DMS114 treated with DMSO at 0.1 percent for 48 hours (cell line): ENCODE measurements around the gene ANGEL1.

Experiments
- DNase-seq: peaks from one replicate; lab custom pipeline; 2025; ENCODE audit not compliant: unreplicated experiment; lab: John Stamatoyannopoulos, UW

ANGEL1 gene

DNA sequence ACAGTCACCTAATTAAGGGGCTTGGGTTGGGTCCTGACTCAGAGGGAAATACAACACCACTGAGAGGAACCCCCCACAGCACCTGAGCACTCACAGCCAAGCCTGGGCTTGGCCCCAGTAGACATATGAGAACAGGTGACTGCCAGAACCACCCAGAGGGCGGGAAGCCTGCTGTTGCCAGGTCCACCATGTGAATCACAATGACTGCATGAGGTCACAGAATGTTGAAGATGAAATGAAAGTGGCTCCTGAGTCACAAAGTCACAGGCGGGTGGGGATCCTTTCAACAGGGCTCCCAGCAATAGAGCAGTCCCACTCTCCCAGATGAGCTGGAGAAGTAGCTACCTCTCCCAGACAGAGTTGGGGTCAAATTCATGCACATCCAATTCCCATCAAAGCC lies 13.4 kb upstream of the ANGEL1 start, which contains the start of gene LRRC74A:
Gene LRRC74A (plus strand): TSS at position 287 of the 400 bp plus-strand sequence. CDS start 290 bp downstream, outside the sequence.
- no peak for DNase-seq

DNA sequence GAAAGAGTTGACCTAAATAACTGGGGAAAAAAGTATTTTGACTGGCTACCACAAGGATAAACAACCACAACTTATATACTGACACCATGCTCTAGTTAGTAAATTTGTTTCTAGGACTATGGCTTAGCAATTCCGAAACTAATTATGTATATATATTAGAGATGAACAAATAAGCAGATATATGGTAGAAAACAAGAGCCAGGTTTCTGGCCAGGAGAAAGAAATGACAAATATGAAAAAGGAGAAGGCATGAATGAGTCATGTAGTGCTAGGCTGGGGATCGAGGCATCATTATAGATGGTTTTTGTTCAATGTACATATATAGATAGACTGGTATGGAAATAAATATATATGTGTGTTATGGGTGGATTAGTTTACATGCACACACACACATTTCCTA lies 8.0 kb upstream of the ANGEL1 start:
- DNase-seq: no peak

DNA sequence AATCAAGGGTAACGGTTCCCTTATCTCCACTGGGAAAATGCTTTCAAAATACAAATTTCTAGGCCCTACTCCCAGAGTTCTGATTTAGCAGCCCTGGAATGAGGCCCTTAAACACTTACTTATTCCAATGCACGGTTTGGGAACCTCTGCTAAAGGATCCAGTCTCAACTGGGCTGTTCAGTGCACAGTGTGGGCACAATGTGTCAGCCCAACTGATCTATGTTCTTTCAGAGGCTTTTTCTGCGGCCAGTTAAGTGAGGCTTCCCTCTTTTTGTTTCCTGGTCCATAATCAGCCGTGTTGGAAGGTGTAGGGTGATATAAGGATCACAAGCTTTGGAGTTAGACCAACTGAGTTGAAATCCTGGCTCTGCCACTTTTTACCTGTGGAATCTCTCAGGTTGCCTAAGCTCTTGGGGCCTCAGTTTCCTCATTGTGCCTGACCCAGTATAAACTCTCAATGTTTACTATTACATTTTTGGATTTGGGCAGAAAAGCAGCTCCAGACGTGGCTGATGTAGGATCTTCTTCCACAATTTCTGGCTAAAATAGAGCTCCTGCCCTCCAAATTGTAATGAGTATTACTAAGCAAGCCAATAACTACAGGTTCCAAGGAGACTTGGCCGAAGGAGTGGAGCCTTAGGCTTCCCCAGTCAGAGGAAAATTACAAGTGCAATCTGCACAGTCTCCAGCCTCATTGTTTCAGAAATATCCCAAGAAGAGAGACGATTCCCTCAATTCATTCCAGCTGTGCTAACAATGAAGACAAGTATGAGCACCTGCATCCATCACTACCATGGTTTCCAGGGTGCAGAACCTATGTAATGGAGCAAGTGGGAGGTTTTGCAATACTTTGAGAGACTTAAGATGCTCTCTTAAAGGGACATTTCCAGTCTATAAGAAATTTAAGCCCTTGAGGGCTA lies 2.3 kb upstream of the ANGEL1 start:
- no peak for DNase-seq

DNA sequence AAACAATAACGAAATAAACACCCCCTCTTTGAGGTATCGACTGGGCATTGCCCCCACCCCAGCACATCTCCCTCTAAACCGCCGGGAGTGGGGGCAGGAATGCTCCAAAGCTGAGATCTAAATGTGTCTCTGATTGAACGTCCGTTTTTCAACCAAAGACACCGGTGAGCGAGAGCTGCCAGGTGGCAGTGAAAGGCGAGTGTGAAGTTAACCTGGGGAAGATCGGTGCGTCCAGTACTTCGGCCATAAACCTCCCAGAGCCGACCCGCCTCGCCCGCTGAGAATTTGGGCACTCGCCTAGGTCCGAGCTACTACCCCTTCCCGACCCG lies 625 bp downstream of the ANGEL1 start:
- no peak for DNase-seq

DNA sequence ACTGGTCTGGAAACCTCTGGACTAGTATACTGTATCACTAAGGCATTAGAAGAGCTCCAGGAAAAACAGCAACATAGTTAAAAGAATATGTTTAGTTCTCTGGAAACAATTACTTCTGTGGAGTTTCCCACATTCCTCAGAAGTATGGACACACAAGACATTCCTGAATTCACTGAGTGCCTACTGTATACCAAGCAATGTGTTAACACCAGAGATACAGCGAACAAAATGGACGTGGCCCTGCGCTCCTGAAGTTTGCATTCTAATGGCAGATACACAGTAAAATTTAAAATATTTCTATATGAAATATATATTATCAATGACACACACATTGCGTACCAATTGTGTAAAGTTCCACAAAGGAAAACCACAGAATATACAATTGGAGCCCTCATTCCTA lies 1.1 kb downstream of the ANGEL1 start:
- DNase-seq: no peak

DNA sequence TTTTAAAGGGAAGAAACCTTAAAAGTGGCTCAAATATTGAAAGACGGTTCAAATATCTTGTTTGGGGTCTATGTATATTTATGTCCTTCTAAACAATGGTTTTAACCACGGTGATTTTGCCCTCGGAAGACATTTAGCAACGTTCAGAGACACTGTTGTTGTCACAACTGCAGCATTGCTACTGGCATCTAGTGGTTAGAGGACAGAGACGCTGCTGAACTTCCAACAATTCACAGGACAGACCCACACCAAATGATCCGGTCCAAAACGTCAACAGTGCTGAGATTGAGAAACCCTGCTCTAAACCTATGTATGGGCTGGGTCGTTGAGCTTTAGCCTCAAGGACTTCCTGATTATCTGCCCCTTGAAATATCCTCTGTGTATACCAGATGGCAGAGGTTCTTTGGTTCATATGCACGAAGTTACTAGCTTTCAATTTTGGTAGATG lies 1.7 kb downstream of the ANGEL1 start:
- DNase-seq: peak; percentile 18

DNA sequence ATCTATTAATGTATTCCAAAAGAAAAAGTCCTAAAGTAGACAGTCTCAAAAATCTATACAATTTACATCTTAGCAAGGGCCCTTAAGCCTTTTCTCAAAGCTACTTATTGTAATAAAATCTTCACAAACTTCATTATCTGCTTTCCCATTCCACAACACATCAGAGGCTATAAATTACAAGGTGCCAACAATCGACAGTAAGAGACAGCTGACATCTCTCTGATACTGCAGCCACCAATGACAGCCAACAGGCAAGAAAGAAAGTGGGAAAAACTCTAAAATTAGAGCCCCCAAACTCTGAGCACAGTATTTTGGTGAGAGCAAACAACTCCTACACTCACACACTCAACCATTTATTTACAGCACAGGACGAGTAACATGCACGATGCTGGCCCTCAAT lies 2.2 kb downstream of the ANGEL1 start:
- no peak for DNase-seq

DNA sequence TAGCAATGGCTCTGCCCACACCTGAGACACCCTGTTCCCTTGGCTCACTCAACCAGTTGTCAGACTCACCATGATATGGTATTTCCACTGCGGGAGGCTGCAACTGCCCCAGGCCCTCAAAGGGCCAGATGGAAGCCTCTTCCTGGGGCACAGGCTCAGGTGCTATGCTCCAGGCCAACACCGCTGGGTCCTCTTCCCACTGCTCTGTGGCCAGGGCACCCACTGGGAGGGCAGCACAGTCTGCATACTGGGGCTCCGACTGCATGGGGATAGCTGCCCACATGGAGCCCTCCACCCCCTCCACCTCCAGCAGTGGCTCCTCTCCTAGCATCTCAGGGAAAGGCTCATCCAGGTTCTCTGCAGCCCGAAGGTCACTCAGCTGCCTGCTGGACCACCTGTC lies 3.7 kb downstream of the ANGEL1 start:
- no peak for DNase-seq

DNA sequence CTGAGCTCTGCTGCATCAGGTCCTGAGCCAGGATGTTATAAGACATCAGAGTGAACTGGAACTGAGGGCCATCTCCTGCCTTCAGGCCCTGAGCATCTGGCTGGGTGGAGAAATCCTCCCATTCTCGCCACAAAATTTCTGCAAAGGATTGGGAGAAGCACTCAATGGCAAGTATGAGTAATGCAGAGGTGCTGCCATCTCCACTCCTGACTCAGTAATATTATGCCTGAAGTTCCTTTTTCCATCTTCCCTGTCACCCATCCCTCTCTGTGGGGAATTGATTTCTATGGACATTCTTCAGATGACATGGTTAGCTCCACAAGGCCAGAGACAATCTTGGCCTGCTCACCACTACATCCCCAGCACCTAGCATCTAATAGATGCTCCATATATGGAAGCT lies 4.7 kb downstream of the ANGEL1 start:
- DNase-seq: no peak

DNA sequence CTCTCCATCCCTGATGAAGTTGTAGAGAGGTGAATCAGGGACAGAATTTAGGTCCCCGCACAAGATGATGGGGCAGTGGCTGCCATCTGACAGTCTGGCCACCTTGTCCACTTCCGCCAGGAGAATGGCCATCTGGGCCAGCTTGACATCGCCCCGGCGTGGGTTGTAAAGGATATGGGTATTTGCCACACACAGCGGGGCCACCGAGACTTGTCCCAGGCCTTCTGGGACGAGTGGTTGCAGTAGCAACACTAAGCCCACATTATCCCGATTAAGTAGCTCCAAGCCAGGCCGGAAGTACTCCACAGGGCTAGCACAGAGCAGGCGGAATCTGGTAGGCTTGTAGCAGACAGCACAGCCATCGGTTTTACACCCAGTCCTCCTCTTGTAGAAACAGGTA lies 6.2 kb downstream of the ANGEL1 start:
- DNase-seq: no peak

DNA sequence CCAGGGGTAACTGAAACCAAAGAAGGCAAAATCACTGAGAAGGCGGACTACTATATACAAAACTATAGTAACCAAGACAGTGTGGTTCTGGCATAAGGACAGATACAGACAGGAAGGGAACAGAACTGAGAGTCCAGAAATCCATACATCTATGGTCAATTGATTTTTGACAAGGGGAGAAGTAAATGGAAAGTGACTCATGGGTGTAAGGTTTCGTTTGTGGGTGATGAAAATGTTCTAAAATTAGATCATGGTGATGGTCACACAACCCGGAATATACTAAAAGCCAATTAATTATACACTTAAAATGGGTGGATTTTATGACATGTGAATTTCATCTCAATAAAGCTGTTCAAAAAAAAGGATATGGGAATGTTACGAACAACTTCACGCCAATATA lies 18.7 kb downstream of the ANGEL1 start:
- DNase-seq: no peak

DNA sequence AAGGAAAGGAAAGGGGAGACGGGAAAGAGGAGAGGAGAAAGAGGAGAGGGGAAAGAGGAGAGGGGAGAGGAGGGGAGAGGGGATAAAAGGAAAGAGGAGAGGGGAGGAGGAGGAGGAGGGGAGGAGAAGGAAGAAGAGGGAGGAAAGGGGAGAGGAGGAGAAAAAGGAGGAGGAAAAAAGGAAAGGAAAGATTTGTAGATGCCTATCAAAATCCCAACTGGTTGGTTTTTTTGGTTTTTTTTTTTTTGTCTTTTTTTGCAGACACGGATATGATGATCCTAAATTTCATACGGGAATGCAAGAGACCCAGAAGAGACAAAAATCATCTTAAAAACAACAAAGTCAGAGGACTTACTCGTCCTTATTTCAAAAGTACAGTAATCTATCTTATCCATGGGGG lies 19.4 kb downstream of the ANGEL1 start:
- DNase-seq: no peak

DNA sequence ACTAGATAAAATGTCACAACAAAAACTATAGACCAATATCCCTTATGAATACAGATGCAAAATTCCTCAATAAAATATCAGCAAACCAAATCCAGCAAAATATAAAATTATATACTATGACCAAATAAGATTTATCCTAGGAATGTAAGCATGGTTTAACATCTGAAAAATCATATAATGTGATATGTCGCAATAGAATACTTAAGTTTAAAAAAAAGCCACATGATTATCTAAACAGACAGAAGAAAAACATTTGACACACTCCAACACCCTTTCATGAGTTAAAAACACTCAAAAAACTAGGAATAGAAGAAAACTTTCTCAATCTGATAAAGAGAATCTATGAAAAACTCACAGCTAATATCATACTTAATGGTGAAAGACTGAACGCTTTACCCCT lies 20.3 kb downstream of the ANGEL1 start:
- DNase-seq: no peak

DNA sequence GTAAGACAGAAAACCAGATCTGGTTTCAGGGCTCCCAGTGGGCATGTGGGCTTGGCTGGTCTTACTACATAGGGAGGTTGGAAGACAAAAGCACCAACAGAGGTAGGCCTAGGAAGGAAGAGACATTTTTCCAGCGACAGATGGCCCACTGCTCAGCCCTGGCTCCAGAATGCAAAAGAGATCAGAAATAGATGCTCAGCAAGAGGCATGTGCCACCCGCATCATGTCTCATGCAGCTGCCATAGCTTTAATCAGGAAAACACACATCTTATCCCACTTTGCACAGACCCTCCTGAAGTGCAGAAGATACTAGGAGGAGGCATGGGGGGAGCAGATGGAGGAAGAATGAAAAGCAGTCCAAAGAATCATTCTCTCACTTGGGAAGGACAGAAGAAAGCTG lies 26.1 kb downstream of the ANGEL1 start:
- no peak for DNase-seq

DNA sequence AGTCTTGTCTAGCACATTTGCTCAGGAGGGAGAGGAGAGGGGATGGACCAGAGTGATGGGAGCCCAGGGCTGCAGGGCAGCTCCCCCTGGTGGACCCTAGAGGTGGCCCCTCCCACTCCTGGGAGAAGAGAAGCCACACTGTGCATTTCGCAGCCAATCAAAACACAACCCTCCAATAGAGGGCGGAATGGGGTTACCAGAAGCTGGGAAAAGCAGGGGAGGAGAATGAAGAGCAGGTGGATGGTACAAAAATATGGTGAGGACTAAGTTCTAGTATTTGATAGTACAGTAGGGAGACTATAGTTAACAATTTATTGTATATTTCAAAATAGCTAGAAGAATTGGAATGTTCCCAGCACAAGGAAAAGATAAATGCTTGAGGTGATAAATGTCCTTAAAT lies 27.8 kb downstream of the ANGEL1 start:
- peak; percentile 9 for DNase-seq

DNA sequence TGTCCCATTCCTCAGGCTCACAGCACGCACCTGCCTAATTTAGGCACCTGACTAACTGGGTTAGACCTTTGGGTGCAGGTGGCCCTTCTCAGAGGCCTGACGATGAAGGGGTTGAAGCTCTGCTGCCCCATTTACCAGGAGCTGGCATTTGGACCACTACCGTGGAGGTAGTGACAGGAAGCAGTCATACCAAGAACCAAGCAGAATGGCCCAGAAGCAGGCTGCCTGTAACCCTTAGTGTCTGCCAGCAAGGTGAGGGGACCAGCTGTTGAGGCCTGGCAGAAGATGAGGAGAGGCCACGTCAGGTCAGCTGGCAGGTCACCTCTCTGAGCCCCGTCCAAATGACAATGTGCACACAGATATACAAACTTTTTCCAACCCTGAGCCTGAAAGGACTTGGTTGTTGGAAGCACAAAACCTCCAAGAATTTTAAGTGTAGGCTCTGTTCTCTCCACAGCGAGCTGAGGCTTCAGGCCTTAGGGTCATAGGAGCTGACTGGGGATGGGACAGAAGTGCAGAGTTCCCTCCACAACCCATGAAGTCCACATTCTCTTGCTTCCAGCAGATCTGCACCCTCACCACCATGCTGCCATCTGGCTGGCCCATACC lies 28.3 kb downstream of the ANGEL1 start:
- no peak for DNase-seq

DNA sequence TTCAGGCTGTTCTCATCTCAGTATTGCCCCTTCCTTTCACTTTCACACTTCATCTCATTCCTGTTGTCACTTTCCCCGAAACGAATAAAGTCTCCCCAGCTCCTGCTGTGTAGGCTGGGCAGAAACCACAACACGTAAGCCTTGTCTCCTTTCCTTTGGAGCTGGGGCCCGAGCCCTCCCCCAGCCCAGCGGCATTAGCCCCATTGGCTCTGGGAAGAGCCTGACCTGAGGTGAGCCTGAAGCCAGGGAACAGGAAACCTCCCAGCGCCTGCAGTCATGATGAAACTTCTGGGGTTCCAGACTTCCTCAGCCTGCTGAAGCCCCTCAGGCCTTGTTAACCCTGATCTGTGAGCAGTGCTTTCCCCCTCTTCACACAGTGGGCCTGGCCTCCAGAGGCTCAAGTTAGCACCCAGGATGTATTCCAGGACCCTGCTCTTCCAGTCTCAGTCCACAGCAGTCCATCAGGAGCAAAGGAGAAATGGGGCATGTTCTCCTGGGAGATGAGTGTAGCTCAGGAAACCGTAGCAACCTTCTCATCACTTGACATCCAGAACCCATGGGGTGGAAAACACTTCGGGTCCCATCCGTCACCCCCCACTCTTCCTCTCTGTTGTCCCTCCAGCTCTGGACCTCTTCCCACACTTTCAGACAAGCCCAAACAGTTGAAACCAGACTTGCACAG lies 29.7 kb downstream of the ANGEL1 start:
- DNase-seq: no peak

DNA sequence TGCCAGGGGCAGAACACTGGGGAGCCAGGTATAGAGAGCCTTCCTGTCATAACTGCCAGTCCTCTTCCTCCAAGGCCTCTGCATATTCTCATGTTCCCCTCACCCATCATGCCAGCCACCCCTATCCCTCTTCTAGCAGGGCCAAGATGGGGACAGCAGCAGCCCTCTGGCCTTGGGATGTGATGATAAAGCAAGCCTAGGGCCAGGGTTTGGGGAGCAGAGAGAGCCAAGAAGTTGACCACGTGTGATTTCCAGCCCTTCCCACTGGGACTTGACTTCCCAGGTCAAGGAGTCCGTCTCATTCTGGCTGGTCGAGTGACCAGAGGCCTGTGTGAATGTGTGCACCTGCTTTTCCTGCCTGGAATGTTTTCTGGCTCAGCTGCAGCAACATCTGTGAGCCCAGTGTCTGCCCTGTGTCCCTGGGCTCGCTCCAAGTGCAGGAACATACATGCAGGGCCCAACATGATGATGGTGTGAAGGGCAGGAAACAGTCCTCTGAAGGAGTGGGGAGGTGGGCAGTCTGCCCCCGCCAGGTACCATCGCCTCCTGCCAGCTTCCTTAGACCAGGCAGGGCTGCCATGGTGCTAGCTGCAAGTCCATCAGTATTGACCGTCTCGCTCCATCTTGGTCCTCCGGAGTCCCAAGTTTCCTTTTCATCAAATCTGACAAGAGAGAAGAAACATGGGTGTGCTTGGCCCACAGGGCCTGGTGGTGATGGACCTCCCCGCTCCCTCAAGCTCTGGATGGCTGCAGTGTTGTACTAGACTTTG lies 30.4 kb downstream of the ANGEL1 start:
- no peak for DNase-seq

DNA sequence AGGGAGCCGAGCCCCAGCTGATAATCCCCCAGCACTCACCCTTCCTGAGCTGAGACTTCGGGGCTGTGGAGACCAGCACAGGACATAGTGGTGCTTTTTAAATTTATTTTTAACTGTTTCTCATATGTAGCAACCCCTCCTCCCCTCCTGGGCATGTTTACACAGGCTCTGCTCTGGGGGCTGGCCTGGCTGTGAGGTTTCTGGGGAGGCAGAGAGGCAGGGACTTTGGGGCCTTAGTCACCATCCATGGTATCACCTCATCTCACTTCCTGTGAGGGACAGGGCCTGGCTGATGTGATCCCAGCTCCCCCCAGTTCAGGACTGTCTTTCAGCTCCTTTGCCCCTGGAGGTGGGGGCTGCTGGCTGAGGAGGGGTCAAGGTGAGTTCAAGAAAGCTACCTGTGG lies 31.0 kb downstream of the ANGEL1 start:
- no peak for DNase-seq

DNA sequence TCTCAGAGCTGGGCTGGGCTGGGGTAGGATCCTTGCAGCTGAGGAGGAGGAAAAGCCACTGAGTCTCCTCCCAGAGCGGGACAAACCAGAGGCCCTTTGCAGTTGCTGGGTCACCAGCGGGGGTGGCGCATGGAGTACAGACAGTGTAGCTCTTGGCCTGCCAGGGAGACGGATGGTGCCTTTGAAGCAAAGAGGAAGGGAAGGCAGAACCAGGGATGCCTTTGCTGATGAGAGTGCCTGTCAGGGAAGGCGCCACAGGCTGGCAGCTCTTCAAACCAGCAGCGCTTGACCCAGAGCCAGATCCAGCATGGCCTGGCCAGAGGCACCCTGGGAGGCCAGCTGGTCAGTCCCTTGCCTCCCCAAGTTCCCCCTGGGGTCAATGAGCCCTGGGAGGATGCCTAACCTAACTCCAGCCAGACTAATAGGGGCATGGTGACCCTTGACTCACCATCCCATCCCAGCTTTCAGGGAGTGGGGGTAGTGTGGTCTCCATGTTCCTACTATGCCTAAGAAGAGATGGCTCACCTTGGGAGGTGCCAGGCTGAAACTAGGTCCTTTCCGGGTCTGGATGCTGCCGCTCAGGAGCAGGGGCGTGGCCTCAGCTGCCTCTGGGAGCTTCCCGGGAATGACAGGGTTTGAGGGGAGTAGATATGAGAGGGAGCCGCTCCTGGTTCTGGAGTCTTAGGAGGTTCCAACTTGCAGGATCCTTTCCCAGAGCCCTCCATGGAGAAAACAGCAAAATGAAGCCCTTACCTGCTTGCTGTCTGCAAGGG lies 31.6 kb downstream of the ANGEL1 start:
- no peak for DNase-seq

DNA sequence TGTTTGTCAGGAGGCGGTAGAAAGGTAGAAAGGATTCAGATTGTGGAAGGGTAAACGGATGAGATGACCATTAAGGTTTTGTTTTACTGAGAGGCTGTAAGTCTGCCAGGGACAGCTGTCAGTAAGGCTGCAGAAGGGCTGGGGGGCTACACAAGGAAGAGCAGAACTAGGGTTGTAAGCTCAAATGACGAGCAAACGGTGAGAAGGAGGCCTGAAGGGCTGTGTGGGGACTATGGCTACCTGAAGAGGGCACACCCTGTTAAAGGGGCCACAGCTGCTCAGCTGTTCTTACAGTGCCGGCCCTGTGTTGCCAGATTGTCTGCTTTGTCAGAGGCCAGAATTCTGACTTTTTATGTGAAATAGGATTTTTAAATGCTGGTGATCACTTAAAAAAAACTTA lies 32.3 kb downstream of the ANGEL1 start:
- no peak for DNase-seq
